GM19463 (cell line): Measurements from ENCODE around the gene CRYAA.
"Not testable (repeated sequence)": the region's sequence is repeated elsewhere in the genome, so short reads cannot be mapped to it uniquely, and the experiment has no call there.

Experiments used
- ATAC-seq: cut with Tn5 transposase; IDR thresholded peaks from one replicate; pipeline ENCODE4 v1.9.1; 2021; ENCODE audit warnings: mild to moderate bottlenecking, moderate library complexity; ENCODE audit not compliant: unreplicated experiment

The CRYAA gene

DNA sequence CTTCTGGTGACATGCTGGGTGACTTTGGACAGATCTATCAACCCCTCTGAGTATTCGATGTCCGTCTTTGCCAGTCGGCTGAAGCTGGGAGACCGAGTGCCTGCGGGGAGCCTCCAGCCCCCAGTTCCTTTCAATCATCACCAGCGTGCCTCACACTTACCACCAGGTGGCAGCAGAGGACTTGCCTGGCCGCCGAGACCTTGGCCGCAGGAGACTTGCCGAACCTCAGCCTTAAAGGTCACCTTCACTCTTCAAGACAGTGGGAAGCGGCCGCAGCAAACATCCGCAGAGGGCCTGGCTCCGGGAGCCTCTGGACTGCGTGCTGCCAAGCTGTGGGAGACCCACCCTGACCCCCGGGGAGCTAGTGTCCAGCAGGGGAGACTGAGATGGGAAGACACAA, 7.8 kb downstream of the CRYAA start:
- peak; percentile 23 for ATAC-seq

DNA sequence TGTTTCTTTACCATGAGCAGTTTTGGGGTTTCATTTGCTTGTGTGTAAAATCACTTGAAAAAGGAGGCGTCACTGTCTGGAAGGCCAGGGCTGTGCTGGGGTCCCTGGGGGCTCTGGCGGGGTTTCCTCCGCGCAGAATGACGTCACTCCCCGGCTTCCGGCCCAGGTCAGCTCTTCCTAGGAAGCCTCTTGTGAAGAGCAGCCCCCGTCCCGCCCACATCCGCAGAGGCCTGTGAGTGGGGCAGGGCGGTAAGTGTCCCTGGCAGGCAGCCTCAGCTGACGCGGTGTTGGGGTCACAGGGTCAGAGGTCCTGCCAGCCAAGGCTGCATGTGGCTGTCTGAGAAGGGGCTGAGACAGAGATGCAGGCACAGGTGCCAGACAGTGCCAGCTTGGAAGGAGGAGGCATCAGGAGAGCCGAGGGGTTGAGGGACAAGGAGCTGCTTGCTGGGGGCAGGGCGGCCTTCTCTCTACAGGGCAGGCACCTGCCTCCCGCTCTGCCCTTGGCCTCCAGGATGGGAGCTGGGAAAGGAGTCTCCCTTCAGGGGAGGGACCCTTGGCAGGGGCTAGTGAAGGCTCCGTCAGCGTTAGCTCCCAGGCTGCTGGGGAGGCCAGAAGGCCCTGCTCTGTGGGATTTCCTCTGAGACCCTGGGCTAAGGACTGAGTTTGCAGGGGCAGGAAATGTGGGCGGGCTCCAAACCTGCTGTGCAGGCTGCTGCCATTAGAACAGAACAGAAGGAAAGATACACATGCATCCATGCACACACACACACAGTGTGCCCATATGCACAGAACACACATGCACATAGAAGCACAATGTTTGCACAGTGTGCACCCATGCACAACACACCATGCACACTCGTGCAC, 8.5 kb downstream of the CRYAA start:
- ATAC-seq, result peak; percentile 65

DNA sequence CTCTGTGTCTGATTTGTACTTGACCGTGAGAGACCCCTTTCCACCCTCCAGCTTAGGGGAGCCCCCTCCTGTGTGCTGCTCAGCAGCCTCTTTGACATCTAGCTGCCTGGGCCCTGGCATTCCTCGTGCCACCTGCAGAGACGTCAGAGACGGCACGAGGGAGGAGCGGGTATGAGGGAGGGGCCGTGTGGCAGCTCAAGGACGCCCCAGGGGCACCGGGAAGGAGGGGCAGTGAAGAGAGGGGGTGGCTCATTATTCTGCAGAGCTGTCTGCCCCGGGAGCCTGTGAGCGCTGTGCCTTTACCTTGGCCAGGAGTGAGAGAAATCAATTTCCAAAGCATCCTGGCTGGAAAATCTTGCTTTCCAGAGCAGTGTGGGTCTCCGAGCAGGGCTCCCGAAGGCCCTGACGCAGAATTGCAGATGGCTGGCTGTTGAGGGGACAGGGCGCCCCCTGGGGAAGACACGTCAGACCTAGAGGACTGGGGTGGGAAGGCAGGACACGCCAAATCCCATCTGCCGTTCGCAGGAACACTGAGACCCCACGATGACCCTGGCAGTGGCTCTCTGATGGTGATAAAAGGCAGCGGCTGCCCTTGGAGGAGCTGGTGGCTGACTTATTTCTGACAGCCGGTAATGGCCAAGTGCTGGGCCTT, 9.5 kb downstream of the CRYAA start:
- ATAC-seq, result not testable (repeated sequence)

DNA sequence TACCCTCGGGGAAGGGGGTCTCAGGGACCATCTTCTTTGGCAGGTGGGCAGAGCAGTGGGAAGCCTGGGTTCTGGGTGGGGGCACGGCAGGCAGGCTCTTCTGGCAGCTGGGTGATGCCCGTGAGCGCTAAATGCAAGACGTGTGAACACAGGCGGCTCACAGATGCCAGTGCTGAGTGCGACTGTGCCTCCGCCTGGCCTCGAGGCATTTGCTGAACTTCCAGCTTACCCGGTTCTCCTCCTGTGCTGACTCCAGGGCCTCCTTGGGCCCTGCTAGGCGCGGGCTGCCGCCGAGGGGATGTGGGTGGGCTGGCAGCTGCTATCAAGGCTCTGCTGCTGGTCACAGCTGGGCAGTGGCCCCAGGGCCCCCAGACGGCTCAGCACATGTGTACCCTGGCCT, 12.2 kb downstream of the CRYAA start:
- ATAC-seq, result not testable (repeated sequence)

DNA sequence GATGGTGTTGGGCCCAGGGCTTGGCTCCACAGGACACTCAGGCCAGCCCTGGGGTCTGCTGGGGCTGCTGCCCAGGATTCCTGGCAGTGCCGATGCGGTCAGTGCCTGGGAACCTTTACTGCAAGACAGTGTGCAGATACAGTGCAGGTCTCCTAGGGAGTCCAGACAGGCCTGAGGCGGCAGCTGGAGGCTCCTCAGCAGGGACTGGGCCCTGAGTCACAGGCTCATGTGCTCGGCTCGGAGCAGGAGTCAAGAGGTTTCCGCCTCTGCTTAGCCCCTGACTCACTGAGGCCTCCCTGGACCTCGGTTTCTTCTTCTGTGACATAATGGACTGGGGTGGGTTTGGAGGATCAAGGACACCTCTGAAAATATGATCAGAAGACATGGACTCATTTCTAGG, 18.5 kb downstream of the CRYAA start:
- ATAC-seq, result not testable (repeated sequence)

DNA sequence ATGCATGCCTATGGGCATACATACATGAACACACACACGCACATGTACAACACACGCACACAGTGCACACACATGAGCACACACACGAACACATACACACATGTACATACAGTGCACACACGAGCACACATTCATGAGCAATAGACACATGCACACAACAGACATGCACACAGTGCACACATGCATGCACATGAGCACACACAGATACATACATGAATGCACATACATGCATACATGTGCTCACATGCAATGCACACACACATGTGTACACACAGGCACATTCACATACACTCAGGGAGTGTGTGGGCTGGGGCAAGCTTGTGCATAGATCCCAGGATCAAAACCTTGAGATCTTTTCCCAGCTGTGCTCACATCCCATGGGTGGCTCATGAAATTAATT, 18.9 kb downstream of the CRYAA start:
- ATAC-seq, result no peak

DNA sequence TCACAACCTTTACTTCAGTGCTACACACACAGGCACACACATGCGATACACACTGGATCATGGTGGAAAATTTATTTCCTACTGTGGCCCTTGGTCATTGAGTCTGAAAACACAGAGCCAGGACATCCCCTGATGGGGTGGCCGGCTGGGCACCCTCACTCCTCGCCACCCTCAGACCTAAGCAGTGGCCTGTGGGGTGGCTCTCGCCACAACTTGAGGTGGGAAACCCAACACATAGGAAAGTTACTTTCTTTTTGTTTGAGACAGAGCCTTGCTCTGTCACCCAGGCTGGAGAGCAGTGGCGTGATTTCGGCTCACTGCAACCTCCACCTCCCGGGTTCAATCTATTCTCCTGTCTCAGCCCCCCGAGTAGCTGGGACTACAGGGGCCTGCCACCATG, 19.4 kb downstream of the CRYAA start:
- no peak for ATAC-seq

DNA sequence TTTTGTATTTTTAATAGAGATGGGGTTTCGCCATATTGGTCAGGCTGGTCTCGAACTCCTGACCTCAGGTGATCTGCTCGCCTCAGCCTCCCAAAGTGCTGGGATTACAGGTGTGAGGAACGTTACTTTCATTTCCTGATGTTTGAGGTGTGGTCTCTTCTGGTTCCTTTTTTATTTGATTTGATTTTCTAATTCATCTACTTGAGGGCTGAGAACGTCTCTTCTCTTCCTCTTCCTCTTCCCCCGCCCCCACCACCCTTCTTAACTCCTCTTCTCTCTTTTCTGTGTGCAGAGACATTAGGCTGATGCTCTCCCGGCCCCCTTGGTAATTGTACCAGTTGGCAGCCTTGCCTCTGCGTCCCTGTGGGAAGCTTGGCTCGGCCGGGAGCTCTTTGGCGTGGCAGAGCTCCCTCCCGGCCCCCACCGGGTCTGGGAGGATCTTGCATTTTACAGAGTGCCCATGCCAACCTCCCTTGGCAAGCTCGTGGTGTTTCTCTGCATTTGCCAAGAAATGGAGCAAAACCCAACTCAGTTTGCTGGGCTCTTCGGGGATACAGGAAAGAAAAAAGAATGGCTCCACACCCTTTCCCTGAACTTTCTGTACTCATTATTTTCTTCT, 19.9 kb downstream of the CRYAA start:
- ATAC-seq, result no peak

DNA sequence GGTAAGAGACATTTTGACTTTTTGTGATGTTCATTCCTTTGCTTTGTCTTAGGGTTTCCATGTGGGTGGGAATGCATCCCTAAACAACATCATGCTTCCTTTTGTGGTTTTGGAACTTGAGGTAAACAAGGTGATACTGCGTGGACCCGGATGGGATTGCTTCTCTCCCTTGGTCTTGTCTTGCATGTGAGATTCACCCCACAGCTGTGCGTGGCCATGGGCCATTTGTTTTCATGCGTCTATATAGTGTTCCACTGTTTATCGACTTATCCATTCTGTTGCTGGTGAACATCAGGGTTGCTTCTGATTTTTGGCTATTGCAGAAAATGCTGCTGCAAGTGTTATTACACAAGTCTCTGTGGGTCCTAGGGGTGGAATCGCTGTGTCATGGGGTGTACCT, 21.1 kb downstream of the CRYAA start:
- no peak for ATAC-seq

DNA sequence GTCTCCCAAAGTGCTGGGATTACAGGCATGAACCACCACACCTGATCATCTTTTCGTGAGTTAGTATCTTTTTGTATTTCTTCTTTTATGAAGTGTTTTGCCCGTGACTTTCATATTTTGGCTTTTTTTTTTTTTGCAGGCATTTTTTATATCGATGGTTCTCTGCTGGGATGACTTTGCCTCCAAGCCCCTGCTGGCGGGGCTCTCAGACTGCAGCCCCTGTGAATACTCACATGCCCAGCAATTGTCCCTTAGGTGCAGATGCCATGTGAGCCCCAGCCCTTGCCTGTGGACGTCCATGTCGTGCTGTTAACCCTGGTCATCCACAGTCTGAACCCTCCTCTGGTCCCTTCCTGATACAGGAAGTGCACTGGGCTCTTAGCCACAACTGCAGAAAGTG, 21.7 kb downstream of the CRYAA start:
- no peak for ATAC-seq

DNA sequence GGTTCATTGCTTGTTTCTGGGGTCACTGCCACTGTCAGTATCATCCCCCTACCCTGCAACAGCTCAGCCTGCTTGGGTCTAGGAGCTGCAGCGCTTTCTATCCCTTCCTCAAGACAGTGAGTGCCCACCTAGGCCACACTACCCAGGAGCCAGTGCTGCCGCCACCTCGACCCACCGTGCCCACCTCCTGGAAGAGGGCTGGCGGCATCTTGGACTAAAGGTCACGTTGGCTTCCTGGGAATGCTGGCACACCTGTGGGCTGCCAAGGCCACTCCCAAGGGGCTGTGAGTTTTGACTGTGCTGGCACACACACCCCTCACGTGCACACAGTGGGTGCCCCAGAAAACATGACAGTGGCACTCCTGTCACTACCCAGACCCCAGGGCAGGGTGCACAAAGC, 22.1 kb downstream of the CRYAA start:
- ATAC-seq, result no peak

DNA sequence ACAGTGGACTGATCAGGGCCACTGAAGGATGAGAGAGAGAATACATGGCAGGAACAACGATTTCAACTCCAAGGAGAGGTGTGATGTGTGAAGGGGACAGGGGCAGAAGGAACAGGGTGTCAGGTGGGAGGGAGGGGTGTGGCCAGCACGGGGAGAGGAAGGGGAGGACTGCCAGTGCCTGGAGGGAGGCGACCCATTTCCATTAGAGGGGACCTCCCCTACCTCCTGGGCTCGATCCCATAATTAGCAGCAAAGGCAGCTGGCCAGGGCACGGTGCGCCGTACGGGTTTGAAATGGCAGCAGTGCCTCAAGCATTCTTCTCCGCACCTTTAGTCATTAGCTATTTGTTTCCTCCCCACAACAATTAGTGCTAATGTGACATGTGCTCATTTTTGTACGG, 22.7 kb downstream of the CRYAA start:
- no peak for ATAC-seq

DNA sequence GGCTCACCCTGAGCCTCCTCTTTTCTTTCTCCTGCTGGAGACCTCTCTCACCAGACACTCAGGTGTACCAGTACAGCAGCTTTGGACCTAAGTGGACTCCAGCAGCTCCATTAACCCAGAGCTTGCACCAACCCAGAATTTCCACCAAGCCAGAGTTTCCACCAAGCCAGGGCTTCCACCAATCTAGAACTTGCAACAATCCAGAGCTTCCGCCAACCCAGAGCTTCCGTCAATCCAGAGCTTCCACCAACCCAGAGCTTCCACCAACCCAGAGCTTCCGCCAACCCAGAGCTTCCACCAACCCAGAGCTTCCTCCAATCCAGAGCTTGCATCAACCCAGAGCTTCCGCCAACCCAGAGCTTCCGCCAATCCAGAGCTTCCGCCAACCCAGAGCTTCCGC, 23.2 kb downstream of the CRYAA start:
- no peak for ATAC-seq

DNA sequence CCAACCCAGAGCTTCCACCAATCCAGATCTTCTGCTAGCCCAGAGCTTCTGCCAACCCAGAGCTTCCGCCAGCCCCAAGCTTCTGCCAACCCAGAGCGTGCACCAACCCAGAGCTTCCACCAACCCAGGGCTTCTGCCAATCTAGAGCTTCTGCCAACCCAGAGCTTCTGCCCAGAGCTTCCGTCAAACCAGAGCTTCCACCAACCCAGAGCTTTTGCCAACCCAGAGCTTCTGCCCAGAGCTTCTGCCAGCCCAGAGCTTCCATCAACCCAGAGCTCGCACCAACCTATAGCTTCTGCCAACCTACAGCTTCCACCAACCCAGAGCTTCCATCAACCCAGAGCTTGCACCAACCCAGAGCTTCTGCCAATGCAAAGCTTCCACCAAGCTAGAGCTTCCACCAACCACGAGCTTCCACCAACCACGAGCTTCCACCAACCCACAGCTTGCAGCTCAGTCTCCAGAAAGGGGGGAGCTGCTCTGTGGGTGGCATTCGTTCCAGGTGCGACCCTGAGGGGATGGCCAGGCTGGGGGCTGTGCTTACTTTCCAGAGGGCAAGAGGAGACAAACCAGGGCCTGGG, 23.8 kb downstream of the CRYAA start:
- no peak for ATAC-seq

DNA sequence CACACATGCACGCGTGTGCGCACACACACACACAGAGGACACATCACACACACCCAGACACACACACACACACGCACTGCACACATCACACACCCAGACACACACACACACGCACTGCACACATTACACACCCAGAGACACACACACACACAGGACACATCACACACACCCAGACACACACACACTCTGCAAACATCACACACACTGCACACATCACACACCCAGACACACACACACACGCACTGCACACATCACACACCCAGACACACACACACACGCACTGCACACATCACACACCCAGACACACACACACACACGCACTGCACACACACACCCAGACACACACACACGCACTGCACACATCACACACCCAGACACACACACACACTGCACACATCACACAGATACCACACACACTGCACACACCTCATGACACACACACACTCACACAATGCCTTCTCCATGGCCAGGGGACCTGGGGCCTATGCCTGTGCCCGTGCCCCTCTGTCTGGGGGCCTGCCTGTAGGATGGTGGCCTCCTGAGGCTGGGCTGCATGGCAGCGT, 24.4 kb downstream of the CRYAA start:
- ATAC-seq, result no peak

DNA sequence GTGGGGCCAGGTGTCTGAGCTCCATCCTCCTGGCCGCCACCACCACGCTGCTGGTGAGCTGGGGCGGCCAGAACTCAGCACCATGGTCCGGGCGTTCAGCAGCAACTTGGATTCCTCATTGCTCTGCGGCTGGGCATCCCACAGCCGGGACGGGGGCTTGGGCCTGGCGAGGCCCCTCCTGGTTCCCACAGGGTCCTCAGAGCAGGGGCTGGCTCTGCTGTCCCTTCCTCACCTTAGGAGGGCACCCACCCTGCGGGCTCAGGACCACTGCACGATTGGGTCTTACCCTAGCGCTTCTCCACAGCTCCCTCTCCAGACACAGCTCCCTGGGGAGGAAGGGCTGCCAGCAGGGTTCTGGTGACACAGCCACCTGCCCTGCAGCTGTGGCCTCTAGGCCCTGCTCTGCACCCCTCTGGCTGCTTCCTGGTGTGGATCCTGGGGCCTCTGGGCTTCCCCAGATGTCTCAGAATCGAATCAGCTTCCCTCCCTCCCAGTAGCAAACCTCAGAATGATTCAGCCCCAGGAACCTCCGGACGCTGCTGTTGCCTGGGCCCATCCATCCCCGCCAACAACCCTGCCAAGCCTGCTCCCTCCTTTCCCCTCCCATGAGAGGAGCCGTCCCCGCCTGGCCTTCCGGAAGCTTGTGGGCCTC, 25.0 kb downstream of the CRYAA start:
- no peak for ATAC-seq

DNA sequence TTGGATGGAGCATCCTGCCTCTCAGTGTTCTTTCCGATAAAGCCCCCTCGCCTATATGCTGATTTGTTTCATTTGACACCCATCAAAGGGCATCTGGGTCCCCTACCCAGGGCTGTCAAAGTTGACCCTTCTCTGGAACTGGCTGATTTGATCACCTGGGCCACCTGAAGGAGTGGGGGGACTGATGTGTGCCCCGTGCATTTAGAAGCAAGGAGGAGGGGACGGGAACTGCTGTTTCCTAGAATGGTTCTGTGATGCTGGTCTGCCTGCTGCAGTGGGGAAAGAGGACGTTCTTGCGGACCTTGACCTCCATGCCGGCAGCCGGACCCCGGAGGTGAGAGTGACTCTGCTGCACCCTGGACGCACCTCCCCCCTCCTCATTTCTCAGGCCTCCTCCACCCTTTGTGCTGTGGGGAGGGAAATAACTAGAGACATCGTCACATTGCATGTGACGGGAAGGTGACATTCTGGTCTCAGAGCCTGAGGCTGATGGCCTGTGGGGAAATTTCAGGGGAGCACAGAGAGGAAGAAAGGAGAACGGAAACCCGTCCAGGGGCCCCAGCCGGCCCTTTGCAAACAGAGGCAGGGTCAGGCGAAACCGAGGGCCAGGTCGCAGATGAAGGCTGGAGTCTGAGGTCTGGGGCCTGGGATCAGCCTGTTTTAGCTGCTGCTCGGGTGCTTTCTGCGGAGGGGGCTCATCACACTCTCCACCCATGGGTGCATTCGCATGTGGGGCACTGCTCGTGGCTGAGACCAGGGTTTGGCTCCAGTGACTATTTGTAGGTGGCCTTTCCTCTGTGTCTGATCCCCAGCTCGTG, 25.7 kb downstream of the CRYAA start:
- no peak for ATAC-seq

DNA sequence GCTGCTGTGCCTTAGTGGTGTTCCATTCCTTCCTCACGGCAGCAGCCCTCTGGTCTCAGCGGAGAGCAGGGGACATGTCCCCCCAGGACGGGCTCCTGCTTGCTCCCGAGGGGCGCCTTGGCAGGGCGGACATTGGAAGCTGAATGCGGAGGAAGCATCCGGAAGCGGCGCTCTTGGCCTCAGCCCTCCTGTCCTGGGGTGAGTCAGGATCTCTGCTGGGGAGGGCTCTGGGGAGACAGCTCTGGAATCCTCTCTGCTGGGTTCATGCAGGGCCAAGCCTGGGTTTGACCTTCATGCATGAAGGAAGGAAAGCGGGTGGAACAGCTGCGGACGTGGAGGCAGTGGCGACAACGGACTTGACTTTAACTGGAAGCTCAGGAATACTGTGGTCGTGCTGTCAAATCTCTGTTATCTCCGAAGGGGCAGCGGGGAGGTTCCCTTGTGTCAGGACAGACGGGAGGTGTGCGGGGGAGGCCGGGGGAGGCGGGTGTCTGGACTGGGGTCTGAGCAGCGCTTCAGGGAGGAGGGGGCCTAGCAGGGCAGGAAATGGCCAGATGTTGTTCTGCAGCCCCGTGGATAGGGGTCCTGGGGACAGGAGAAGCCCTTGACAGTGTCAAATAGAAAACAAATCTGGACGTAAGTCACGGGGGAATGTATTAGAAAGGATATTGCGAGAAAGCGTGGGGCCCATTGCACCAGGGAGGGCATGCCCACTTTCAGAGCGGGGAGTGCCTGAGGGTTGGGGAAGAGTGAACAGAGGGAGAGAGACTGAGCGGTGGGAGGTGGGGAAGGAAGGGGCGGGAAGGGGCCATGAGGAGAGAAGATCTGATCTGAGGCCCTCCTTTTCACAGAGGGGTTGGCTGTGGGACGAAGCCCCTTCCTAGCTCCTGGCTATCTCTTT, 26.6 kb downstream of the CRYAA start:
- no peak for ATAC-seq

DNA sequence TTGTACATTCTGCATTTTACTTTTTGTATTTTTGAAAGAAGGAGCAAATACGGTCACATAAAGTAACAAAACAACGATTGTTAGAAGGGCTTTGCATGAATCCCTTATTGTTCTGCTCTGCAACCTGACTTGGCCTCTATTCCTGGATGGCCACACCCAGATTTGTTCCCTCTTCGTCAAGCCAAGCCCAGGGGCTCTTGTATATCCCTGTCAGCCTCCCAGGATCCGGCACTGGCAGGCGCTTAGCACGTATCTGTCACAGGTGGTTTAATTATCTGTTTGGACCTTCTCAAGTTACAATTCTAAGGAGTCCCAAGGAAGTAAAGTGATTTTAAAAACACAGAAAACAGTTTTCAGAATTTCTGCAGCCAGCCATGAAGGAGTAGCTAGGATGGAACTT, 28.0 kb downstream of the CRYAA start:
- no peak for ATAC-seq
